ENCODE results near the gene RALGAPA2.
"Not testable (repeated sequence)": the region's sequence is repeated elsewhere in the genome, so short reads cannot be mapped to it uniquely, and the experiment has no call there.

The RALGAPA2 gene

DNA sequence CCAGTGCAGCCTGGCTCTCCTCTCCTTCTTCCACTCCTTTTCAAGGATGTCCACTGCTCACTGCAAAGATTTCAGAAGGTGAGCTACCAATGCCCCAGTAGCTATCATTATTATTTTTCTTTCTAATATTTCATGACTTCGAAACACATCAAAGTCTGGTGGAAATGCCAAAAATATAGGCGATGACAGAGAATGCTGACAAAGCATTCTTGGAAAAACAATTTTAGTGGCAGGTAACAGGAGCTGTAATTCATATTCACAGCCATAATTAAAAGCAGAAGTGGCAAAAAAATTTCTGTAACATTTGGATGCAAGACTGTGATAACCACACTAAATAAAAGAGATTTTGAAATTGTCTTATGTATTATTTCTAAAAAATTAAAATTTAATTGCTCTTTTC, 133.6 kb downstream of the RALGAPA2 start:
- DNase-seq (ENCODE audit: low read depth) = no peak

DNA sequence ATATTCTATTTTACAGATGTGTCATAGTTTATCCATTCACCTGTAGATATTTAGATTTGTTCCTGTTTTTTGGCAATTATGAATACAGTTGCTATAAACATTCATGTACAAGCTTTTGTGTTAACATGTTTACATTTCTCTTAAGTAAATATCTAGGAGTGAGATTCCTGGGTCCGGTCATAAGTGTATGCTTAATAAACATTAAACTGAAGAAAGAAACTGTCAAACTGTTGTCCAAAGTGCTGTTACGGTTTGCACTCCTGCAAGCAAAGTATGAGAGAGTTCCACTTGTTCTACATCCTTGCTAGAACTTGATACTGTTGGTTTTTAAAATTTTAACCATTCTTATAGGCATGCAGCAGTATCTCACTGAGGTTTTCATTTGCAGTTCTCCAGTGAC, 138.6 kb downstream of the RALGAPA2 start:
- DNase-seq (ENCODE audit: low read depth) = no peak

DNA sequence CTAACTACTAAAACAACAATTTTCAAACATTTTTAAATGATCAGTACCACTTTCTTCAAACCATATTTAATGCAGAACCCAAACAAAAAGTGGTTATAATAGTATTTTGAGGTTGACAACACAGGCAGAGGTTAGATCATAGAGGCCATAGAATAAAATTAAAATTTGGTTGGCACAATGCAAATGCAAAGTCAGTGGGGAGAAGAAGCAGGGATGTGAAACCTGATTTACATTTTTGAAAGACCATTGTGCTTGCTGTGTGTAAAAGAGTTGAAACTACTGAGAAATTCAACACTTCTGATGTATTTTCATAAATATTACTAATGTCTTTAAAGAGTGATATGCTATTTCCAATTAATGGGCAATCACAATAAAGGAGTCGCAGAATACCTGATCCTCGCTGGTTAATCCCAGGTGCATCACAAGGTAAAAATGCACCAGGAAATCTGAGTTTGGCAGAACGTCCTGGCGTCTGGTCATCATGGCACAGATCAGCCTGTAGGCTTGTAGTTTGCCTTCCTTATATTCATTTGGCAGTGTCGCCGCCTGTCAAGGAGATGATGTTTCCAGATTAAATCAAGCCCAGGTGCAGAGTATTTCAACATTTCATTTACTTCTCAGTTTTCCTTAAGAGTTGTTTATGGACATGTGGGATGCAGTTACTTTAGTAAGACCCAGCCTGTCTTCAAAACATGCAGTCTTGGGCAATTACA, 141.2 kb downstream of the RALGAPA2 start:
- DNase-seq (ENCODE audit: low read depth) = no peak

DNA sequence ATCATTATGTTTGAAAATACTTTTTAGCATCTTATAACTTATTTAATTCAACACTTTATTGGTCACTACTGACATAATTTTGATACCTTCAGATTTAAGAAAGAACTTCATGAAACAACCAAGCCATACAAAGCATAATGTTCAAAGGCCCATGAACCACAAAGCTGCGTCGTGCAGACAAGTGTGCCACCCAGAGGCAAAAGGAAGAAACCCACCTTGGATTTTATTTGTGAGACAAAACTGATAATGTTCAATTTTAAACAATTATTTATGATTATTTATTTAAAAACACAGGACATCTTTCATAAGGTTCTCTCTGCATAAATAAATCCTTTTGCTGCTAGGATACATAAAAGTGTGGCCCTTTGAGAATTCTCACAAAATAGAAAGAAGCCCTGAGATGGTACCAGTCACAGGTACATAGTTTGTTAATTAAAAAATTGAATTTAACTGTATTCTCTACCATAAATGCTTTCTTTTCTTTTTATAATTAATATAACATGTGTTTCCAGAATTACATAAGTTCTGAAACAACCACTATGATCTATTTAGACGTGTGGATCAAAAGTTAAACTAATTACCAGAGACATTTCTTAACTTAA, 143.7 kb downstream of the RALGAPA2 start:
- no peak for DNase-seq (ENCODE audit: low read depth)

DNA sequence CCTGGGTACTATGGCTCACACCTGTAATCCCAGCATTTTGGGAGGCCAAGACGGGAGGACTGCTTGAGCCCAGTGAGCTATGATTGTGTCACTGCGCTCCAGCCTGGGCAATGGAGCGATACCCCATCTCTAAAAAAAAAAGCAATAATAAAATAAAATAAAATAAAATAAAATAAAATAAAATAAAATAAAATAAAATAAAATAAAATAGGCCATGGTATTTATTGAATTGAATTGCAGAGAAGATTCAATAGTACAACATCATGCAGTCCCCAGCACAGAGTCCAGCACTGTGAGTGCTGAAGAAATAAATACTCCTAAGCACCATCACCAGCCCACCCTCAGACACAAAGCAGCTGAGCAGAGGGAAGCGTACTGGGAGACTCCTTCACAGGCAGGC, 144.7 kb downstream of the RALGAPA2 start:
- no peak for DNase-seq (ENCODE audit: low read depth)

DNA sequence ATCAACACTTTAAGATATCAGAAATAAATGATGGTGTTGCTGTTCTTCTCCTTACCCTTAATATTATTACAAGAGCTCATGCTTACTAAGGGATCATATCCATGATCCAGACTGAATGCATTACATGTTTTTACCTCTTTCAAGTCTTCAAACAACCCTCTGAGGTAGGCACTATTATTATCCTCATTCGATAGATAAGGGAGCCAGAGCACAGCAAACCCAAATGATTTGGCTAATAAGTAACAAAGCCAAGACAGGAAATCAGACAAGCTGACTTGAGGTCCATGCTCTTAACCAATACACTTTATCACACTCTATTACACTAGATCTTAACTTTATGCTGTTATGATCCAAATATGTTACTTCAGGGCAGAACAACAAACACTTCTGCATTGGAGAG, 145.9 kb downstream of the RALGAPA2 start:
- DNase-seq (ENCODE audit: low read depth) = no peak

DNA sequence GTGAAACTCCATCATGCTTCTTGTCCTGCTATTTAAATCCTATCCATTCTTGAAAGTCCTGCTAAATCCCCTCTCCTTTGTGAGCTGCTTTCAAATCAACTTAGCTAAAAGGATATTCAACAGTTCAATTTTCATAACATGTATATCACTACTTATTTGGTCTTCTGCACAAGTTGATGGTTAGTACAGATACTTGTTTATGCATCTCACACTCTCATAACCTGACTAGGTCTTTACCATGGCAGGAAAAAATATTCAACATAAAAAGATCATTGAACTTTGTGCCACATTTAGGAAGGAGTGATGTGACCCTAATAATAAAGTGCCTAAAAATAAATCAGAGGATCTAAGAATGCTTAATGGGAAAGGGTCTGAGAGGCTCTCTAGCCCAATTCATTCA, 148.2 kb downstream of the RALGAPA2 start:
- no peak for DNase-seq (ENCODE audit: low read depth)

DNA sequence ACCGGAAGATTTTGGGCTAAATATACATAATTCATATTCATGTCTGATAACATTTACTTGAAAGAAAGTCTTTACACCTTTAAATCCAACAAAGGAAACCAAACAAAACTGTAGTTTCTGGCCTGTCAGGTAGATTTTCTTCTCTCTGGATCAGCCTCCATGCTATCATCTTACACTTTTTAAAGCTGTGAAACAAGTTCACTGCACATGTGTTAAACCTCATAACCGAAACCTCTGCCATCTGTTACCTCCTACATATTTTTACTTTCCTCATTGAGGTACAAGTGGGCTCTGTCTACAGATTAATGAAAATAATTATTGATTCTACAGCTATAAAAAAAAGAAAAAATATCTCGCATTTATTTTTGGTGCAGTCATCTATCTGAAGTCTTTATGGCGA, 149.9 kb downstream of the RALGAPA2 start:
- no peak for DNase-seq (ENCODE audit: low read depth)

DNA sequence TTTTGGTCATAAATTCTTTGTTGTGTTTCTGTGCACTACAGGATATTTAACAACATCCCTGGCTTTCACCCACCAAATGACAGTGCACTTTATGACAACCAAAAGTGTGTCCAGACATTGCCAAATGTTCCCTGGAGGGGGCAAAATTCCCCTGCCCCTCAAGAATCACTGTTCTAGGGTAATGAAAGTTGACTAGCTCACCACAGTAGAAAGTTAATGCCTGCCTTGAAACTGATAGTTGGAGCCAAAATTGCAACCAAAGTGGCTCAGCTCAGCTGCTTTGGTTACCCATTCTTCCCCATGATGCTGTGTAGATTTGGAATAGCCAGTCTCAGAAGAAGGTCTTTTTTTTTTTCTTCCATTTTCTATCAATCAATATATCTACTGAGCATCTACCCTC, 150.6 kb downstream of the RALGAPA2 start:
- DNase-seq (ENCODE audit: low read depth) = no peak

DNA sequence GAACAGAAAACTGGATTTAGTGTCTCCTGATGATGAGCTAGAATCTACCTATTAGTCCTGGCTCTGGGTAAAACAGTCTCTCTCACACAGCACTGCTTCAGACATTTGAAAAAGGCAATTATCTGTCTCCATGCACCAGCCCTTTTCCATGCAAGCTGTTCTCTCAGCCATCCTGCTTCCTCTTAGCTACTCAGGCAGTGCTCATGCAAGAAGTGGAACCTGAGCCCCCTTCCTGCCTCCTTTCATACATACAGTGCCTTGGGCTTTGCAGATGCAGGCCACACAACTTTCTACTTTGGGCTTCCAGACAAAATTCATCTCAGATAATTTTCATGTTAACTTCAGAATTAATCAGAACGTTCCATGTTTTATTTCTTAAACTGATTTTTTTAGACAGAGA, 151.3 kb downstream of the RALGAPA2 start:
- no peak for DNase-seq (ENCODE audit: low read depth)

DNA sequence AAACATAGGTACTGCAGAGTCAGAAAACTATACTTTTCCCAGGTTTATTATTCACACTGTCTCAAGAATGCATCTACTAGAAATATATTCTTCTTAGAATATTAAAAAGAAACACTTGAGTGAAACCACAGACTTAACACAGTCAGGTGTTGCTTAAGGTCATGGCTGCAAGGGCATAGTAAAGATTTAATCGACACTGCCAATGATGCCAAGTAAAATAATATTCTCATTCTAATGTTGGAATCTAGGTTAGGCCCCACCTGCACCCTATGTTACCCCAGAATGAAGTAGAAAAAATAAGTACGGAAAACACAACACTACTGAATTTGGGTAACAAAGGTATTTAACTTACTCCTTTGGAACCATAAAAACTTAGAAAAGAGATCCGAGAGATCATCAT, 155.0 kb downstream of the RALGAPA2 start:
- no peak for DNase-seq (ENCODE audit: low read depth)

DNA sequence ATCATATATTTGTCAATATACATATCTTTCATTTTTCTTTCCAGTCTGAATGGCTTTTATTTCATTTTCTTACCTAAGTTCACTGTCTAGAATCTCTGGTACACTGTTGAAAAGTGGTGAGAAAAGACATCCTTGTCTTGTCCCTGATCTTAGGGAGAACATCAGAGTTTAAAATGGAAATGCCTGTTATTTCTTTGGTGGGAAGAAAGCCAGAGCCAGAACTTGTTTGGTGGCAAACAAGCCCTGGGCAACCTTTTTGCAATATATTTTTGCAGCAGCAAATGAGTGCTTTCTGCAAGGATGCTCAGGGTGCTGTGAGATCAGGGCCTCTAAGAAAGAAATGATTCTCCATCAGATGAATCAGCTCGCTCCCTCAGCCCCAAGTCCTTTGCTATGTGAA, 156.6 kb downstream of the RALGAPA2 start:
- no peak for DNase-seq (ENCODE audit: low read depth)

DNA sequence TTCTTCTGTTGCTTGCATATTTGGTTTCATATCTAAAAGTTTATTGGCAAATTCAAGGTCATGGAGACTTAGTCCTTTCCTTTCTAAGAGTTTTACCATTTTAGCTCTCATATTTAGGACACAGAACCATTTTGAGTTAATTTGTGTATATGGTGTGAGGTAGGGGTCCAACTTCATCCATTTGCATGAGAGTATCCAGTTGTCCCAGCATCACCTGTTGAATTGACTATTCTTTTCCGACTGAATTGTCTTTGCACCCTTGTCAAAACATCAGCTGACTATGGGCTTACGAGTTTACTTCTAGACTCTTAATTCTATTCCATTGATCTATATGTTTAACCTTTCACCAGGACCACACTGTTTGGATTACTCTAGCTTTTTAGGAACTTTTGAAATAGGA, 157.5 kb downstream of the RALGAPA2 start:
- DNase-seq (ENCODE audit: low read depth) = no peak

DNA sequence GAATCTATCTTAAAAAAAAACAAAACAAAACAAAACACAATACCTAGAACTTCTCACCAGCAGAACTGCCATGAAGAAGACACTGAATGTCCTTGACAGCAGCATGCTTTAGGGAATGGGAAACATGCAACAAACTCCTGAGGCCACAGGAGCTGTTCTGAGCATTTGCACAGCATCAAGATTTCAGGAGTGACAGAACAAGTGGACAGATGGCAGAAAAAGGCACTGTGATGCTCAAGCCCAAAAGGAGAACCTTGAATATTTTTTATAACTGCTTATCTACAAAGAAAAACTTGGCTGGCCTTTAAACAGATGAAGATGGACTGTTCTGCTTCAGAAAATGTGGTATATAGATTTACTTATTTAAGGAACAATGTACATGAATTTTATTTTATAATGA, 158.9 kb downstream of the RALGAPA2 start:
- DNase-seq (ENCODE audit: low read depth) = no peak

DNA sequence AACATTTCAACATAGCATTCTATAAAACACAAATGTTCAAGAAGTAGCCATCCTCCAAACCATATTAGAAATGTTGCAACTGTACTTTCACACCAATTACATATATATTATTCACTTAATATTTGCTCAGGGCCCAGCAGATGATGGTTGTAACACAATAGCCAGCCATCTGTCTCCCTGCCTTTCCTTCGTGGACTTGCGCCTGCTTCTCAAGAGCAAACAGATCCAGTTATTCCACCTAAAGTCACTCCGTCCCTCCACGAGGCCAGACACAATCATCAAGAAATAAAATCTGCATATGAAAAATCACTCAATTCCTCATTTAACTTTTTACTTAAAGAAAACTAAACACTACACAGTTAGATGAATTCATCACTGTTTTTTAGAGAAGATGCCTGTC, 160.4 kb downstream of the RALGAPA2 start:
- no peak for DNase-seq (ENCODE audit: low read depth)

DNA sequence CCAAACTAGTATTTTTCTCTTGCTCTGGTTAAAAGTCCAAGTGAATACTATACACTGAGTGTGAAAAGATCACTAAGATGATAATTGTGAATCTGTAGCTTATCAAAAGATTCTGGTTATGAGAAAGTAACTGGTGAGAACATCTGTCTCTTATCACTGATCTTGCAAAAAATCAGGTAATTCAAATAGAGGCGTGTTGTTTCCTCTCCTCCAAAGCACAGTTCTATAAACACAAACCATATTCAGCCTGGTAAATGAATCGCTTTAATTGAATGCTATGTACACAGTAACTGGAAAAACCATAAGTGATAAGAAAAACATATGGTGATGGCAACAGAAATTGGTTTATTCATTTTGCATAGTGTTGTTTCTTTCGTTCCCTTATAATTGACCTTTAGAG, 161.0 kb downstream of the RALGAPA2 start:
- no peak for DNase-seq (ENCODE audit: low read depth)

DNA sequence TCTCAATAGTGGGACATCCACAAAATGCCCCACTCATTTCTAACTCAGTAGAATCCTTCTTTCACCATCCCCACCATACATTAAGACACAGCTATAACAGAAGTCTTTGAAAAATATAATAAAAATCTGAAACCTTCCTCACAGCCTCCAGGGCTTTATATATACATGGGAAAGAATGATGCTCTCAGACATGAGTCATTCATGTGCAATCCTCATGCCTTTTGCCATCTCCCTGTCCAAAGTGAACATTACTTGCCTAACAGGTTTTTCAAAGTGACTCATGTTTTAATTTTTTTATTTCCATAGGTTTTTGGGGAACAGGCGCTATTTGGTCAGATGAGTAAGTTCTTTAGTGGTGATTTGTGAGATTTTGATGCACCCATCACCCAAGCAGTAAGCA, 162.7 kb downstream of the RALGAPA2 start:
- no peak for DNase-seq (ENCODE audit: low read depth)

DNA sequence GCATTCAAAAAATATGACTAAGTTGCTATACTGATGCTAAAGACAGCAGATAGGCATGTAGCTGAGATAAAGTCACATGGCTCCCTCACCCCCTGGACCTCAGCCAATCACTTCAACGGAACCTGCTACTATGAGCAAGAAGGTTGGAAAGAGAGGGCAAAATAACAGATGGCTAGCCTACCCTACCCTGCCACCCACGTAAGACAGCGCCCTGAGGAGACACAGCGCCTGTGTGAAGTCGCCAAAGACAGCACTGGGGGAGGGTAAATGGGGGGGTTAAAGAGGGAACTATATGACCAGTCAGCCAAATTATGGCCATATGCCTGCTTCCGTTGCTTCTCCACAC, 163.2 kb downstream of the RALGAPA2 start:
- no peak for DNase-seq (ENCODE audit: low read depth)

DNA sequence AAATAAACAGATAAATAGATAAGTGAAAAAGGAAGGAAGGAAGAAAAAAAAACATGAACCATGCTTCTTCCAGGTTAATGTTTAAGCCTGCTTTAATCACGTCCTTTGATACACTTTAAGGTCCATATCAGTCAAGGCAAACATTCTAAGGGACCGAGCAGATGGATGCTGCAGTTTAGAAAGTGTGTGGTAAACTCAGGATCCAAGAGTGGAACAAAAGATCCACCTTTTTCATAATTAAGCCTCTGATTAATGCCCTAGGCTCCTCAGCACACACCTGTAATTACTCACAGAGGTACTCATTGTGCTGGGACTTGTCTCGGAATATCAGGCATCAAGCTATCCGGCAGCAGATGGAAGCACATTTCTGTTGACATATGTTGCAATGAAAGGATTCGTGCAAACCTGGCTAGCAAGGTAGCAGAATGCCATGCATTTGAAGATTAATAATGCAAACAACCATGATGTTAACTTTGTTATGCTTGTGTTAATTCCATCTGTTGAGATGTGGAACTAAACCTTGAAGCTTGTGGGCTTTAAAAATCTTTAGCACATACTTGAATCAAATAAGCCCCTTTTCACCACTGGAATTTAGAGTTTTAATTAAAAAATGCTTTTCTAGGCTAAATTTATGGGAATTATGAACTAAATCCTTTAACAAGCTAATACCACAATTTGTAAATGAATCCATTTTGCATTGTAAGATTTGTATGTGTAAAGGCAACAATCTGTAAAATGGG, 163.7 kb downstream of the RALGAPA2 start:
- no peak for DNase-seq (ENCODE audit: low read depth)

DNA sequence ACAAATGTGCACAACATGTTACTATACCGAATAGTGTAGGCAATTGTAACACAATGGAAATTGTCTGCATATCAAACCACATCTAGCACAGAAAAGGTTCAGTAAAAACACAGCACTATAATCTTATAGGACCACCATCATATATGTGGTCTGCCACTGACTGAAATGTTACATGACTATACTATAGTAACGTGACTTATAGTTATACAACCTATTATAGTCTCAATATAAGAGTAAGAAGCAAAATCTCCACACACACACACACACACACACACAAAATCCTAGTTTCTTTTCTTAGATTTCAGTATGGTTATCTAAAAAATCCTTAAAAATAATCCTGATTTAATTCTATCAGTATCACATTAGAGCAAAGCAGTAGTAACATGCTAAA, 164.6 kb downstream of the RALGAPA2 start:
- no peak for DNase-seq (ENCODE audit: low read depth)

DNA sequence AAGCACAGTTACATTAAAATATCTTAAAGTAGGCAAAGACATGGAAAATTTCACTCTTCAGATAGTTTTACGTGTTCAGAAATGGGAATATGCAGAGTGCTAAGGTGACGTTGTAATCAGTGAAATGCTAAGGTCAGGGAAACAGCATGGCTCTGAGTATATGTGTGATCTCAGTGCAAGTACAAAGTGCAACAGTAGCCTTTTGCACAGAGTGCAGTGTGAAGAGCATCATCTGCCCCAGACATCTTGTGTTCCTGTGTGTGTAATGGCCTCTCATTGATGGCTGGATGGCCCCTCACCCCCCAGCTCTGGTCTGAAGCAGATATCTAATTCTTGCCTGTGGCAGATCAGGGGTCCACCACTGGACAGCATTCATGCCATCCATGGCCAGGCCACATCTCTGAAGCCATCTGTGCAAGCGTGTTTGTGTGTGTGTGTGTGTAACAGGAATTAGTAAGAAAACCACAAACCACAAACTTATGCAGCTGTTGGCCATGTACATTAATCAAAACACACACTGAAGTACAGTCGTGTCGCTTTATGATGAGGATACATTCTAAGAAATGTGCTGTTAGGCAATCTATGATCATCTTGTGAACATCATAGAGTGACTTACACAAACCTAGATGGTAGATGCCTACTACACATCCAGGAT, 165.1 kb downstream of the RALGAPA2 start:
- DNase-seq (ENCODE audit: low read depth) = no peak

DNA sequence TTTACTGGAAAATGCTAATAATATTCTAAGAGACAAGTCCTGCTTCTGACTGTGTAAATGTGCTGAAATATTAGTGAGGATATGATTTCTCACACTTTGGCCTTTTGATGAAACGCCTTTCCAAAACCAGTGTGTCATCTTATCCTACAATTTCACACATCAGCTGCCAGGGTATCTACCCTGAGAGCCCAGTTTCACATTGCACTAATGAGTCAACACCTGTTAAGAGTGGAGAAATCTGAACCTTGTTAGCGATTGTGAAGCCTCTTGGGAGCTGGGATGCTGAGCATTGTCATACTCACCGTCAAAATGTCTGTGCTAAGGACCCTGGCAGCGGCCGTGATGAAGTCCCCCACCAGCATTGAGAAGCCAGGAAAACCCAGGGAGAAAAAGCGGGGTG, 166.0 kb downstream of the RALGAPA2 start:
- DNase-seq (ENCODE audit: low read depth) = no peak

DNA sequence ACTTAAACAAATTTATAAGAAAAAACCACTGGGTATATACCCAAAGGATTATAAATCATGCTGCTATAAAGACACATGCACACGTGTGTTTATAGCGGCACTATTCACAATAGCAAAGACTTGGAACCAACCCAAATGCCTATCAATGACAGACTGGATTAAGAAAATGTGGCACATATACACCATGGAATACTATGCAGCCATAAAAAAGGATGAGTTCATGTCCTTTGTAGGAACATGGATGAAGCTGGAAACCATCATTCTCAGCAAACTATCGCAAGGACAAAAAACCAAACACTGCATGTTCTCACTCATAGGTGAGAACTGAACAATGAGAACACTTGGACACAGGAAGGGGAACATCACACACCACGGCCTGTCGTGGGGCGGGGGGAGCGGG, 169.1 kb downstream of the RALGAPA2 start:
- DNase-seq (ENCODE audit: low read depth) = not testable (repeated sequence)
